ENCODE measurements around the gene INHA.

INHA gene

GRCh38 chr2:219575566-219576504, 3.7 kb downstream of the INHA start:
- DNase-seq (ENCODE audit: low spot score) = no peak

DNA sequence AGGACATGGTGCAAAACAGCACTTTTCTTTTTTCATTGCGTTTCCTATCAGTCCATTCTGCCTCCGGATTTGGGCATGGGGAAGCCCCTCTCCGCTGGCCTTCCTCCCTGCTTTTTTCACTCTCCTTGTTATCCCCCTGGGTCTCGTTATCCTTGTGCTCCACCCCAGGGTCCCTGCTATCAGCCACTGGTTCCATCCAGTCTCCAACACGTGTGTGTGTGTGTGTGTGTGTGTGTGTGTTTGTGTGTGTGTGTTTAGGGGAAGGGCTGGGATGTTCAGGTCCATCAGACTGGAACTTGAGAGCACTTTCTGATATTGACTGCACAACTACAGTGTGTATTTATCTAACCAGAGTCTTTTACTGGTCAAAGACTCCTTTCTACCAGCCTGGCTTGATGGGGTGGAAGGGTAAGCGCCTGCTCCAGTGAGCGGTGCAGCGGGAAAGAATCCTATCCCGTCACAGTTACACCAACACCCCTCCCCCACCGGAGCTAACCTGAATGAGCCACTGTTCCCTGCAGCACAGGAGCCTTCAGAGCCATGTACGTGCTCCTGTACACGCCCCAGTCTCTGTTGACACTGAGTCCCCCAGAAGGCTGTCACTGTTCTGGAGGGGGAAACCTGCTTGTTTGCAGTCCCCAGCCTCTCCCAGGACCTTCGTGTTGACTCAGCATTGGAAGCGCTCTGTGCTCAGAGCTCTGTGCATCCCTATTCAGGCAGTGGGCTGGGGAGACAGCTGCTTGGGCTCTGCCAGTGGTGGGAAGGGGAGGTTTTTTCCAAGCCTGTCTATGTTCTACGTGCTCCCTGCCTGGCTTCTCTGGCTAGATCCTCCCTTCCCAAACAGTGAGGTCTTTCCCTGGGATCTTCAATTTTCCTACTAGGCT, 4.6 kb downstream of the INHA start:
- peak; percentile 79 for DNase-seq (ENCODE audit: low spot score)

- no peak for DNase-seq (ENCODE audit: low spot score)
These were observed 6.9 kb downstream of the INHA start for GRCh38 chr2:219578811-219579613.

DNA sequence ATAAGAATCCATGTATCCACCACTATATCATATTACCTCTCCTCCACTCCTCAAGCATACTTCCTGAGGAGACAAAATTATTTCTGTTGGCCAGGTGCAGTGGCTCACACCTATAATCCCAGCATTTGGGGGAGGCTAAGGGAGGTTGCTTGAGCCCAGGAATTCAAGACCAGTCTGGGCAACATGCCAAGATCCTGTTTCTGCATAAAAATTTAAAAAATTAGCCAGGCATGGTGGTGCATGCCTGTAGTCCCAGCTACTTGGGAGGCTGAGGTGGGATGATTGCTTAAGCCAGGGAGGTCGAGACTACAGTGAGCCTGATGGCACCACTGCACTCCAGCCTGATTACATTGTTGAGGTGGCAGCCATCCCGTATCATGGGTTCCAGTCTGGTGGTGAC, 9.2 kb downstream of the INHA start:
- no peak for DNase-seq (ENCODE audit: low spot score)

- DNase-seq (ENCODE audit: low spot score) = no peak
These were observed 19.0 kb downstream of the INHA start for GRCh38 chr2:219591091-219591490.

DNA sequence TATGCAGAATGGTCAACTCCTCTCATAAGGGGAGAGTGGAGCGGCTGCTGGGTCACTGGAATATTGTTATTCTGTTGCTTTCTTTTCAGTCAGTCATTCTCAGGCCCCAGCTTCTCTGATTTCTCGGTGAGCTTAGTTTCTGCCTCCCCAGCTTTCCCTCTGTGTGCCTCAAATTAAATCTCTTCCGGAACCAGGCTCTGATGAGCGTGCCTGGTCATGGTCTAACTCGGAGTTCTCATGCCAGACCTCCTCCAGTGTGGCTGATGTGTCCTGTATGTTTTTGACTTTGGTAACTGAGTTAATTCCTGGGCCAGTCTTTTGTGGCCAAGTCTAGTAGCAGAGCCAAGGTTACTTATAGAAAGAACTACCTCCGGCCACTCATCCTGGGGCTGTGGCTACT, 20.6 kb downstream of the INHA start:
- no peak for DNase-seq (ENCODE audit: low spot score)

DNA sequence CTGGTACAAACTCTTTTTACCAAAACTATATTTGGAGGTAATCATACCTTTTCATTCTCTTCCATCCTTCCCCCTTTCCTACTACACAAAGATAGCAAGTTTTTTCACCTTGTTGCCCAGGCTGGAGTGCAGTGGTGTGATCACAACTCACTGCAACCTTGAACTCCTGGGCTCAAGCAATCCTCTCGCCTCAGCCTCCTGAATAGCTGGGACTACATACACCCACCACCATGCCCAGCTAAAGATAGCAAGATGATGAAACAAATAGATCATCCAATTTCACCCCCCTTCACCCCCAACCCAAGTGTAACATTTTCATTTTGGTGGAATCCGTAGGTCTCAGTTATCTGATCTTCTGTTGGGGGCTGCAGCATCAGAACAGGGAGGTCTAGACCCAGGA, 21.0 kb downstream of the INHA start:
- DNase-seq (ENCODE audit: low spot score) = no peak

DNA sequence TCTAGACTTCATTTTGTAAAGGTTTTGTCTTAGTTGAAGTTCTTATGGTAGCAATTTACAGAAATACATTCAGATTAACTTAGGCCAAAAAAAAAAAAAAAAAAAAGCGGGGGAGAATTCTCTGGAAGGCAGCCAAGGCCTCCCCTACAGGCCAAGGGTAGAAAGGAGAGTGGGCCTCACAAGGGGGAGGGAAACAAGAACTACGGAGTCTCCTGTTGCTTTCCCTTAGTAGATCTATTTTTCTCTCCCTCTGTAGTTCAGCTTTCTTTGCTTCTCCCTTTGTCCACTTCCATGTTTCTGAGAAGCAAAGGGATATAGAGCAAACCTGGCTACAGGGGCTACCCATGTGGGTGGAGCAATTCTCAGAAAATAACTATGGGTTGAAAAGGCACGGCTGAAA, 23.1 kb downstream of the INHA start:
- DNase-seq (ENCODE audit: low spot score) = no peak

GRCh38 chr2:219596954-219597551, 24.9 kb downstream of the INHA start:
- DNase-seq (ENCODE audit: low spot score) = no peak

DNA sequence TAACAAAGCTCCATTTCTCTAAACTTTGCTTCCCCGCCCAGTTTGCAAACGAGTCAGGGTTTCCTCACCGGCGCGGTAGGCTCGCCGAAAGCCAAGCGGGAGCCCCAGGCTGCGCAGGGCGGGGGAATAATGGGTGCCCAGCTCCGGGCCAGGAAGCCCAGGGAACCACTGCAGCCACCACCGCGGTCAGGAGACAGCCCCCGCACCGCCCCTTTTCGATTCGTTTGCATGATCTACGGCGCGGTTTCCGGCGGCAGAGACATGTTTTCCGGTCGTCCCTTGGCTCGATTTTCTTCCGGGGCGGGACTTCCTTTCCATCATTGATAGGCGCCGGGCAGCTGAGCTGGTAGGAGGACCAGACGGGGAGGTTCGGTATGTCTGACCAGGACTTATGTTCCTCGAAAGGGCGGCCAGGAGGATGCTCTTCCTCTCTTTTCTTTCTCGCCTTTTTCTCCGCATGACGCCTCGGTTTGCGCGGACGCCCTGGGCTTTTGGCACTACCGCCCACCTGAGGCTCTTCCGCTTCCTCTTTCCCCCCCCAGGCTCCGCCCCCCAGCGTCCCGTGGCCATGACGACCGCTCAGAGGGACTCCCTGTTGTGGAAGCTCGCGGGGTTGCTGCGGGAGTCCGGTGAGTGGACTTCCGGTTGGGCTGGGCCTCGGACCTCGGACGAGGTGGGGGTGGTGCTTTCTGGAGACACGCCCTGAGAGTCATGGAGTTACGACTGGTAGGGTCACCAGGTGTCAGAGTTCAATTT, 25.6 kb downstream of the INHA start, which contains the start of gene STK11IP:
Gene STK11IP (plus strand): TSS at position 306 of the 756 bp plus-strand sequence. CDS start 263 bp downstream, at position 569.
- DNase-seq (ENCODE audit: low spot score) = peak; percentile 100

DNA sequence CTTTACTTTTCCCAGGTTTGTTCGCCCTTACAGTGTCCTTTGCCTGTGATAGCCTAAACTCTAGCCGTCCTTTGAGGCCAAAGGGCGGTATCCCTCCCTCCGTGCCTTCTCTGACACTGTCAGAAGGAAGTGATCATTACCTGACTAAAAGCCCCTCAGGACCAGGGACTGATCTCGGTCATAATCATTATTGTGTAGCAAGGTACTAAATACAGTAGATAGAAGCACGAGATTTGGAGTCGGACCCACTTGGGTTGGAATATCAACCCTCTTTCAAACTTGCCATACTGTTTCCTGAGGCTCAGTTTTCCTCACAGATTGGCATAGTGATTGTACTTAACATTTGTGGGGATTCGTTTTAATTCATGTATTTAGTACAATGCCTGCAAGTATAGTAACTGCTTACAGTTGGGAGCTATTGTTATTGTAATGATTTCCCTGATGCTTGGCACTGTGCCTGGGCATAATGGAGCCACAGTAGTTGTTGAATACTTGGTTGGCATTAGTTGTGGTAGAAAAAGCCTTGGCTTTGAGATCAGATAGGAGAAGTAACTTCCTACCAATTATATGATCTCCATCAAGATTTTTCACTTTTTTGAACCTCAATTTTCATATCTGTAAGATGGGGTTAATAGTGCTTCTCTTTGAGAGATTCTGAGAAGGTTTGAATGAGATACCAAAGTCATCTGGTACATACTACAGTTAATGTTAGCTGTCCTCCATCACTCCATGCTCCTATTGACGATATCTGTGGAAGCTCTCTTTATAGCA, 26.4 kb downstream of the INHA start:
- no peak for DNase-seq (ENCODE audit: low spot score)

GRCh38 chr2:219603771-219604170, 31.7 kb downstream of the INHA start:
- DNase-seq (ENCODE audit: low spot score) = no peak

DNA sequence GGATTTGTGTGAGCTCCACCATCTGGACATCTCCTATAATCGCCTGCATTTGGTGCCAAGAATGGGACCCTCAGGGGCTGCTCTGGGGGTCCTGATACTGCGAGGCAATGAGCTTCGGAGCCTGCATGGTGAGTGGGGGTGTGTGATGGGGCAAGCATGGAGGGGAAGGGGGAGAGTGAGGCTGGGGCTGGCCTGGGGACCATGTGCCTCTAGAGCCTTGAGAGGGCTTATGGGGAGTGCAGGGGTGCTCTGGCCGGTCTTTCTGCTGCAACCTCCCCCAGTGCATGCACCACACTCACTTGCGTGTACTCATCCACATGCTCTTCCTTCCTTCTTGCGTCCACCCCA, 33.5 kb downstream of the INHA start:
- DNase-seq (ENCODE audit: low spot score) = no peak

DNA sequence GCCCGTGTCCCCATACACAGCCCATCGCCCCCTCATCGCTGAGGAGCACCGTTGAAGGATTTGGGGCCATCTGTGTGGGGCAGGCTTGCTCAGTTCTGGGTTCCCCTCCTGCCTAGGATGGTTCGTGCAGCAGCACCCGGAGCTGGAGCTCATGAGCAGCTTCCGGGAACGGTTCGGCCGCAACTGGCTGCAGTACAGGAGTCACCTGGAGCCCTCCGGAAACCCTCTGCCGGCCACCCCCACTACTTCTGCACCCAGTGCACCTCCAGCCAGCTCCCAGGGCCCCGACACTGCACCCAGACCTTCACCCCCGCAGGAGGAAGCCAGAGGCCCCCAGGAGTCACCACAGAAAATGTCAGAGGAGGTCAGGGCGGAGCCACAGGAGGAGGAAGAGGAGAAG, 35.8 kb downstream of the INHA start:
- no peak for DNase-seq (ENCODE audit: low spot score)

GRCh38 chr2:219608399-219608964, 36.4 kb downstream of the INHA start:
- no peak for DNase-seq (ENCODE audit: low spot score)

- DNase-seq (ENCODE audit: low spot score) = no peak
These were observed 37.1 kb downstream of the INHA start for GRCh38 chr2:219609149-219609750.

- DNase-seq (ENCODE audit: low spot score) = no peak
These were observed 39.2 kb downstream of the INHA start for GRCh38 chr2:219611306-219611705.

DNA sequence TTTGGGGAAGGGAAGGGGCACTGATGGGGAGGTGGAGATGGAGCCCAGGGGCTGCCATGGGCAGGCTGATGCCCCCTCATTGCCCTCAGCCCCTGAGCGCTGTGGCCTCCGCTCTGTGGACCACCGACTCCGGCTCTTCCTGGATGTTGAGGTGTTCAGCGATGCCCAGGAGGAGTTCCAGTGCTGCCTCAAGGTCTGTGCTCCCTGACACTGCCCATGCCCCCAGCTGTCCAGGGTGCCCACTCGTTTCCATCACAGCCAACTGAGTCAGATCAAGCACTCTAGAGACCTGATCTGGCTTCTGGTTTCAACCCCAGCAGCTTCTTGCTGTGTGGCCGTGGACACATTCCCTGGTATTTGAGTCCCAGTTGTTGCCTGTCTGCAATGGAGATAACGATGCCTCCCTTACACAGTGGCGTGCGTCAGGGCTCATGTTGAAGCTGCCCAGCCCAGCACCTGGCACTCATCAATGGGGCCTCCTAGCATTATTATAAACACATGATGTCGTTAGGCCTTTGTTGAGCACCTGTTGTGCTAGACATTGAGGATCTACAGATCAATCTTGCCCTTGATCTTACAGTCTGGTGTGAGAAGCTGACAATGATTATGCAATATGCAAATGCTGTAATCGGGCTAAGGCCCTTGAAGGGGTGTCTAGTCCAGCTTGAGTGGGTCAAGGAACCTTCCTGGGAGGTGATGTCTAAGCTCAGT, 39.9 kb downstream of the INHA start:
- DNase-seq (ENCODE audit: low spot score) = no peak
